GM18505 (cell line): ENCODE data around the gene PLCB1.
"Not testable (repeated sequence)": the region's sequence is repeated elsewhere in the genome, so short reads cannot be mapped to it uniquely, and the experiment has no call there.

Experiments used
- ATAC-seq: cut with Tn5 transposase; IDR thresholded peaks from one replicate; pipeline ENCODE4 v1.9.1; 2021; ENCODE audit not compliant: unreplicated experiment
- POLR2A ChIP-seq: IDR thresholded peaks from 4 replicates; pipeline ENCODE4 v1.6.1; 2011; ENCODE audit warnings: borderline replicate concordance; ENCODE audit not compliant: insufficient read depth, insufficient read length; ENCODE audit errors: extremely low read depth

The PLCB1 gene

GRCh38 chr20:8639112-8639778 lies 507.2 kb downstream of the PLCB1 start:
- no peak for TF ChIP-seq POLR2A
- no peak for ATAC-seq

GRCh38 chr20:8640461-8640860 lies 508.4 kb downstream of the PLCB1 start:
- TF ChIP-seq POLR2A, result no peak
- no peak for ATAC-seq

- TF ChIP-seq POLR2A, result no peak
- no peak for ATAC-seq
These were observed 510.2 kb downstream of the PLCB1 start for GRCh38 chr20:8642247-8642646.

- not testable (repeated sequence) for ATAC-seq
These were observed 512.4 kb downstream of the PLCB1 start for GRCh38 chr20:8644468-8644867.

- no peak for TF ChIP-seq POLR2A
These were observed 513.3 kb downstream of the PLCB1 start for GRCh38 chr20:8645326-8645725.

GRCh38 chr20:8646033-8646441 lies 514.0 kb downstream of the PLCB1 start:
- no peak for TF ChIP-seq POLR2A
- ATAC-seq, result no peak

More at GRCh38 chr20:8645326-8645725, 513.3 kb downstream of the PLCB1 start:
- ATAC-seq, result no peak

- TF ChIP-seq POLR2A, result no peak
- ATAC-seq, result no peak
These were observed 514.6 kb downstream of the PLCB1 start for GRCh38 chr20:8646716-8647115.

GRCh38 chr20:8647961-8648441 lies 515.9 kb downstream of the PLCB1 start:
- no peak for ATAC-seq
- TF ChIP-seq POLR2A, result no peak

- no peak for ATAC-seq
- TF ChIP-seq POLR2A, result no peak
These were observed 516.4 kb downstream of the PLCB1 start for GRCh38 chr20:8648466-8648865.

GRCh38 chr20:8652396-8652795 lies 520.3 kb downstream of the PLCB1 start:
- ATAC-seq, result no peak
- TF ChIP-seq POLR2A, result no peak

GRCh38 chr20:8654486-8654885 lies 522.4 kb downstream of the PLCB1 start:
- TF ChIP-seq POLR2A, result no peak
- ATAC-seq, result no peak

- ATAC-seq, result no peak
- TF ChIP-seq POLR2A, result no peak
These were observed 524.3 kb downstream of the PLCB1 start for GRCh38 chr20:8656335-8656734.

GRCh38 chr20:8657664-8658063 lies 525.6 kb downstream of the PLCB1 start:
- no peak for TF ChIP-seq POLR2A
- no peak for ATAC-seq

- no peak for ATAC-seq
- no peak for TF ChIP-seq POLR2A
These were observed 526.0 kb downstream of the PLCB1 start for GRCh38 chr20:8658103-8658502.
